ENCODE measurements around the gene NUDT8.
"Not testable (repeated sequence)": the region's sequence is repeated elsewhere in the genome, so short reads cannot be mapped to it uniquely, and the experiment has no call there.

NUDT8 gene

GRCh38 chr11:67627812-67628624 lies 1.7 kb downstream of the NUDT8 start:
- no peak for DNase-seq (ENCODE audit: low read depth)

- no peak for DNase-seq (ENCODE audit: low read depth)
Observed at GRCh38 chr11:67627441-67627811, 2.3 kb downstream of the NUDT8 start.

GRCh38 chr11:67626970-67627369 lies 2.8 kb downstream of the NUDT8 start:
- no peak for DNase-seq (ENCODE audit: low read depth)

GRCh38 chr11:67626131-67626833 lies 3.5 kb downstream of the NUDT8 start:
- DNase-seq (ENCODE audit: low read depth): not testable (repeated sequence)

GRCh38 chr11:67623795-67624194 lies 5.9 kb downstream of the NUDT8 start:
- DNase-seq (ENCODE audit: low read depth): not testable (repeated sequence)

- DNase-seq (ENCODE audit: low read depth): not testable (repeated sequence)
Observed at GRCh38 chr11:67622905-67623304, 6.8 kb downstream of the NUDT8 start.

- DNase-seq (ENCODE audit: low read depth): not testable (repeated sequence)
Observed at GRCh38 chr11:67621928-67622327, 7.8 kb downstream of the NUDT8 start.

- DNase-seq (ENCODE audit: low read depth): not testable (repeated sequence)
Observed at GRCh38 chr11:67620621-67621020, 9.1 kb downstream of the NUDT8 start.

GRCh38 chr11:67619683-67620618 lies 9.8 kb downstream of the NUDT8 start:
- not testable (repeated sequence) for DNase-seq (ENCODE audit: low read depth)

- DNase-seq (ENCODE audit: low read depth): not testable (repeated sequence)
Observed at GRCh38 chr11:67618901-67619659, 10.7 kb downstream of the NUDT8 start.

GRCh38 chr11:67617243-67617953 lies 12.3 kb downstream of the NUDT8 start:
- no peak for DNase-seq (ENCODE audit: low read depth)

- DNase-seq (ENCODE audit: low read depth): no peak
Observed at GRCh38 chr11:67616431-67617242, 13.1 kb downstream of the NUDT8 start.

- DNase-seq (ENCODE audit: low read depth): no peak
Observed at GRCh38 chr11:67615728-67616430, 13.9 kb downstream of the NUDT8 start.

- DNase-seq (ENCODE audit: low read depth): no peak
Observed at GRCh38 chr11:67614730-67615714, 14.7 kb downstream of the NUDT8 start.

- DNase-seq (ENCODE audit: low read depth): peak; percentile 9
Observed at GRCh38 chr11:67613960-67614715, 15.6 kb downstream of the NUDT8 start.

GRCh38 chr11:67613313-67613959 lies 16.3 kb downstream of the NUDT8 start:
- no peak for DNase-seq (ENCODE audit: low read depth)

GRCh38 chr11:67612751-67613150 lies 17.0 kb downstream of the NUDT8 start:
- no peak for DNase-seq (ENCODE audit: low read depth)

All from stromal cell of bone marrow (primary cell).